Activated CD8-positive, alpha-beta memory T cell treated with anti-CD3 and anti-CD28 coated beads, Interleukin-2, amount 50 U/mL, for 1 hour (primary cell): Measurements from ENCODE around the gene MTF1.
"Not testable (repeated sequence)": the region's sequence is repeated elsewhere in the genome, so short reads cannot be mapped to it uniquely, and the experiment has no call there.

ENCODE experiments used
- DNase-seq: peaks from one replicate; pipeline ENCODE4 v3.0.0-alpha.2; 2020; ENCODE audit errors: extremely low read depth

The MTF1 gene

GRCh38 chr1:37793773-37794371 is 65.5 kb downstream of the MTF1 start, which contains the start of gene MANEAL:
TSS of gene MANEAL (plus strand) at chr1:37793847. CDS start at chr1:37794183, 336 bp downstream.
- DNase-seq, result no peak

- DNase-seq, result no peak
Measured at GRCh38 chr1:37792943-37793686, 66.3 kb downstream of the MTF1 start.

- no peak for DNase-seq
Measured at GRCh38 chr1:37782491-37782890, 76.9 kb downstream of the MTF1 start.

GRCh38 chr1:37778654-37779053 is 80.7 kb downstream of the MTF1 start:
- no peak for DNase-seq

GRCh38 chr1:37776946-37777516 is 82.4 kb downstream of the MTF1 start:
- no peak for DNase-seq

GRCh38 chr1:37771440-37771839 is 88.0 kb downstream of the MTF1 start:
- DNase-seq, result not testable (repeated sequence)

- no peak for DNase-seq
Measured at GRCh38 chr1:37767488-37767887, 91.9 kb downstream of the MTF1 start.

GRCh38 chr1:37765916-37766664 is 93.3 kb downstream of the MTF1 start:
- DNase-seq, result no peak

- no peak for DNase-seq
Measured at GRCh38 chr1:37764888-37765441, 94.4 kb downstream of the MTF1 start, which contains the start of gene EPHA10. TSS of gene EPHA10 (minus strand) at chr1:37765120. CDS start at chr1:37765066, 54 bp downstream.

- DNase-seq, result no peak
Measured at GRCh38 chr1:37764414-37764825, 95.0 kb downstream of the MTF1 start.

GRCh38 chr1:37763791-37764413 is 95.5 kb downstream of the MTF1 start:
- no peak for DNase-seq

- DNase-seq, result no peak
Measured at GRCh38 chr1:37762516-37762915, 96.9 kb downstream of the MTF1 start.

- DNase-seq, result no peak
Measured at GRCh38 chr1:37761416-37762095, 97.8 kb downstream of the MTF1 start.
